ENCODE data around the gene RHBDL2.

DNA sequence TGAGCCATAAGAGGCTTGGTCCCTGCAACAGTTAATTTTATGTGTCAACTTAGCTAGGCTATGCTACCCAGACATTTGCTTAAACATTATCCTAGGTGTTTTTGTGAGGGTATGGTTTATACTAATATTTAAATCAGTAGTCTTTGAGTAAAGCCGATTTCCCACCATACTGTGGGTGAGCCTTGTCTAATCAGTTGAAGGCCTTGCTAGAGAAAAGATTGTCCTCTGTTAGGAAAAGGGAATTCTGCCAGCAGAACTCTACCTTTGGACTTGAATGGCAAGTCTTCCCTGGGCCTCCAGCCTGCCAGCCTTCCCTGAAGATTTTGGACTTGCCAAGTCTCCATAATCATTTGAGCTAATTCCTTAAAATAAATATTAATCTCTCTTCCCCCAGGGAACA, 23.9 kb downstream of the RHBDL2 start:
- TF ChIP-seq EZH2 (IDR thresholded peaks at IDR 0.05; ENCODE audit: low read depth, unreplicated experiment), result no peak
- TF ChIP-seq, protein P1, sequence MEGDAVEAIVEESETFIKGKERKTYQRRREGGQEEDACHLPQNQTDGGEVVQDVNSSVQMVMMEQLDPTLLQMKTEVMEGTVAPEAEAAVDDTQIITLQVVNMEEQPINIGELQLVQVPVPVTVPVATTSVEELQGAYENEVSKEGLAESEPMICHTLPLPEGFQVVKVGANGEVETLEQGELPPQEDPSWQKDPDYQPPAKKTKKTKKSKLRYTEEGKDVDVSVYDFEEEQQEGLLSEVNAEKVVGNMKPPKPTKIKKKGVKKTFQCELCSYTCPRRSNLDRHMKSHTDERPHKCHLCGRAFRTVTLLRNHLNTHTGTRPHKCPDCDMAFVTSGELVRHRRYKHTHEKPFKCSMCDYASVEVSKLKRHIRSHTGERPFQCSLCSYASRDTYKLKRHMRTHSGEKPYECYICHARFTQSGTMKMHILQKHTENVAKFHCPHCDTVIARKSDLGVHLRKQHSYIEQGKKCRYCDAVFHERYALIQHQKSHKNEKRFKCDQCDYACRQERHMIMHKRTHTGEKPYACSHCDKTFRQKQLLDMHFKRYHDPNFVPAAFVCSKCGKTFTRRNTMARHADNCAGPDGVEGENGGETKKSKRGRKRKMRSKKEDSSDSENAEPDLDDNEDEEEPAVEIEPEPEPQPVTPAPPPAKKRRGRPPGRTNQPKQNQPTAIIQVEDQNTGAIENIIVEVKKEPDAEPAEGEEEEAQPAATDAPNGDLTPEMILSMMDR (conservative IDR thresholded peaks at IDR 0.05; ENCODE audit: low read depth in 2 of 2), result no peak
- TF ChIP-seq, protein P2, sequence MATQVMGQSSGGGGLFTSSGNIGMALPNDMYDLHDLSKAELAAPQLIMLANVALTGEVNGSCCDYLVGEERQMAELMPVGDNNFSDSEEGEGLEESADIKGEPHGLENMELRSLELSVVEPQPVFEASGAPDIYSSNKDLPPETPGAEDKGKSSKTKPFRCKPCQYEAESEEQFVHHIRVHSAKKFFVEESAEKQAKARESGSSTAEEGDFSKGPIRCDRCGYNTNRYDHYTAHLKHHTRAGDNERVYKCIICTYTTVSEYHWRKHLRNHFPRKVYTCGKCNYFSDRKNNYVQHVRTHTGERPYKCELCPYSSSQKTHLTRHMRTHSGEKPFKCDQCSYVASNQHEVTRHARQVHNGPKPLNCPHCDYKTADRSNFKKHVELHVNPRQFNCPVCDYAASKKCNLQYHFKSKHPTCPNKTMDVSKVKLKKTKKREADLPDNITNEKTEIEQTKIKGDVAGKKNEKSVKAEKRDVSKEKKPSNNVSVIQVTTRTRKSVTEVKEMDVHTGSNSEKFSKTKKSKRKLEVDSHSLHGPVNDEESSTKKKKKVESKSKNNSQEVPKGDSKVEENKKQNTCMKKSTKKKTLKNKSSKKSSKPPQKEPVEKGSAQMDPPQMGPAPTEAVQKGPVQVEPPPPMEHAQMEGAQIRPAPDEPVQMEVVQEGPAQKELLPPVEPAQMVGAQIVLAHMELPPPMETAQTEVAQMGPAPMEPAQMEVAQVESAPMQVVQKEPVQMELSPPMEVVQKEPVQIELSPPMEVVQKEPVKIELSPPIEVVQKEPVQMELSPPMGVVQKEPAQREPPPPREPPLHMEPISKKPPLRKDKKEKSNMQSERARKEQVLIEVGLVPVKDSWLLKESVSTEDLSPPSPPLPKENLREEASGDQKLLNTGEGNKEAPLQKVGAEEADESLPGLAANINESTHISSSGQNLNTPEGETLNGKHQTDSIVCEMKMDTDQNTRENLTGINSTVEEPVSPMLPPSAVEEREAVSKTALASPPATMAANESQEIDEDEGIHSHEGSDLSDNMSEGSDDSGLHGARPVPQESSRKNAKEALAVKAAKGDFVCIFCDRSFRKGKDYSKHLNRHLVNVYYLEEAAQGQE (IDR thresholded peaks at IDR 0.05; ENCODE audit: unreplicated experiment), result no peak
- no peak for TF ChIP-seq ZNF331 (CRISPR knock-in tag; IDR thresholded peaks at IDR 0.05; ENCODE audit: low read depth)
- TF ChIP-seq JUNB (IDR thresholded peaks at IDR 0.05; ENCODE audit: unreplicated experiment), result no peak
